HG03457 (cell line): Measurements from ENCODE around the gene RPS3.
"Not testable (repeated sequence)": the region's sequence is repeated elsewhere in the genome, so short reads cannot be mapped to it uniquely, and the experiment has no call there.

Experiments
- ATAC-seq: cut with Tn5 transposase; IDR thresholded peaks from one replicate; pipeline ENCODE4 v1.9.1; 2021; ENCODE audit warnings: moderate number of reproducible peaks; ENCODE audit not compliant: unreplicated experiment

RPS3 gene

GRCh38 chr11:75378776-75379175, 20.5 kb upstream of the RPS3 start:
- not testable (repeated sequence) for ATAC-seq

GRCh38 chr11:75380245-75380644, 19.1 kb upstream of the RPS3 start:
- ATAC-seq, result no peak

- no peak for ATAC-seq
Observed at GRCh38 chr11:75380716-75381420, 18.4 kb upstream of the RPS3 start.

- no peak for ATAC-seq
Observed at GRCh38 chr11:75383246-75383645, 16.1 kb upstream of the RPS3 start.

GRCh38 chr11:75384438-75385080, 14.8 kb upstream of the RPS3 start:
- no peak for ATAC-seq

GRCh38 chr11:75386942-75387630, 12.2 kb upstream of the RPS3 start:
- ATAC-seq, result no peak

GRCh38 chr11:75387736-75388294, 11.5 kb upstream of the RPS3 start:
- no peak for ATAC-seq

- no peak for ATAC-seq
Observed at GRCh38 chr11:75388386-75389275, 10.7 kb upstream of the RPS3 start.

GRCh38 chr11:75389276-75389605, 10.1 kb upstream of the RPS3 start:
- no peak for ATAC-seq

GRCh38 chr11:75389925-75390324, 9.4 kb upstream of the RPS3 start:
- ATAC-seq, result no peak

GRCh38 chr11:75394085-75394840, 5.1 kb upstream of the RPS3 start:
- no peak for ATAC-seq

GRCh38 chr11:75398906-75399305, 412 bp upstream of the RPS3 start:
- no peak for ATAC-seq

GRCh38 chr11:75400146-75400865, 988 bp downstream of the RPS3 start:
- ATAC-seq, result no peak

GRCh38 chr11:75402002-75402773, 2.9 kb downstream of the RPS3 start:
- ATAC-seq, result no peak

GRCh38 chr11:75403037-75403436, 3.7 kb downstream of the RPS3 start:
- no peak for ATAC-seq

- no peak for ATAC-seq
Observed at GRCh38 chr11:75403983-75404658, 4.8 kb downstream of the RPS3 start.

GRCh38 chr11:75406338-75406777, 7.0 kb downstream of the RPS3 start:
- ATAC-seq, result no peak

- ATAC-seq, result no peak
Observed at GRCh38 chr11:75408957-75409219, 9.6 kb downstream of the RPS3 start.
